GM20431 (cell line): ENCODE results near the gene SSTR5.
"Not testable (repeated sequence)": the region's sequence is repeated elsewhere in the genome, so short reads cannot be mapped to it uniquely, and the experiment has no call there.

ENCODE experiments used
- in situ Hi-C: fragments of 300-500 bp; cut with MseI, MboI; formaldehyde crosslinking; loops from one replicate; pipeline ENCODE4 v1.15.0; 2020; ENCODE audit warnings: low sequenced_read_pairs; ENCODE audit not compliant: unreplicated experiment

Gene SSTR5

GRCh38 chr16:1088295-1089170, 16.0 kb downstream of the SSTR5 start:
- in situ Hi-C loops = no loop called here

GRCh38 chr16:1089439-1089821, 16.9 kb downstream of the SSTR5 start:
- in situ Hi-C loops = no loop called here

DNA sequence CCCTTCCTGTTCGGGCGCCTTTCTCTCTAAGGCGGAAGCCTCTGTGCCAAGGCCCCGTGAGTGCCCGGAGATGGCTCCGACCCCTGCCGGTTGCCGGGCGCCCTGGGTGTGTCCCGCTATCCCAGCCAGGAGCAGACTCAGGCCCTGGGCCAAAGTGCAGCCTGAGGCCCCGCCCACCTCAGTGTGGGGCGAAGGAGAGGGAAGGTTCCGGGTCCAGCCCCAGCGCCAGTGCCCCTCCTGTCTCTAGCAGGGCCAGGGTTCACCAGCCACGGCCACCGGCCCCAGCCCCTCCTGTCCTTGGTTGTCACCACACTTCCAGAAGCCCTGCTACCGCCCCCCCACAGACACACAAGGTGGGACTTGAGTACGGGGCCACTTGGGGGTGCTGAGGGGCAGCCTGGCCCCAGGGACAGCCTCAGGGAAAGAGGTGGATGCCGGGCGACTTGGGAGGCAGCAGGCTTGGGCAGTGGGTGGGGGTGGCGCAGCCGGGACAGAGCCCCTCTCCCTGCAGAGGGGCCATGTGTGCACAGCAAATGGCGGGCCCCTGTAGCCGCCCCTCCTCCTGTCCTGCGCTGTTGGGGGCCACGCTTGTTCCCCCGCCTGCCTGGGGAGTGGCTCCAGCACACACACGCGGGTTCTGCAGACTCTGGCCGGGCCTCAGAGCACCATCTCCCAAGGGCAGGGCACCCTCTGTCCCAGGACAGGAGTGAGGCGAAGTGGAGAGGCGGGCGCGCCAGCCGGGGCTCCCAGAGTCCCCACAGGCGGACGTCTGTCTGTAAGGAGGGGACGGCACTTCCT, 17.5 kb downstream of the SSTR5 start:
- in situ Hi-C loops = no loop called here

DNA sequence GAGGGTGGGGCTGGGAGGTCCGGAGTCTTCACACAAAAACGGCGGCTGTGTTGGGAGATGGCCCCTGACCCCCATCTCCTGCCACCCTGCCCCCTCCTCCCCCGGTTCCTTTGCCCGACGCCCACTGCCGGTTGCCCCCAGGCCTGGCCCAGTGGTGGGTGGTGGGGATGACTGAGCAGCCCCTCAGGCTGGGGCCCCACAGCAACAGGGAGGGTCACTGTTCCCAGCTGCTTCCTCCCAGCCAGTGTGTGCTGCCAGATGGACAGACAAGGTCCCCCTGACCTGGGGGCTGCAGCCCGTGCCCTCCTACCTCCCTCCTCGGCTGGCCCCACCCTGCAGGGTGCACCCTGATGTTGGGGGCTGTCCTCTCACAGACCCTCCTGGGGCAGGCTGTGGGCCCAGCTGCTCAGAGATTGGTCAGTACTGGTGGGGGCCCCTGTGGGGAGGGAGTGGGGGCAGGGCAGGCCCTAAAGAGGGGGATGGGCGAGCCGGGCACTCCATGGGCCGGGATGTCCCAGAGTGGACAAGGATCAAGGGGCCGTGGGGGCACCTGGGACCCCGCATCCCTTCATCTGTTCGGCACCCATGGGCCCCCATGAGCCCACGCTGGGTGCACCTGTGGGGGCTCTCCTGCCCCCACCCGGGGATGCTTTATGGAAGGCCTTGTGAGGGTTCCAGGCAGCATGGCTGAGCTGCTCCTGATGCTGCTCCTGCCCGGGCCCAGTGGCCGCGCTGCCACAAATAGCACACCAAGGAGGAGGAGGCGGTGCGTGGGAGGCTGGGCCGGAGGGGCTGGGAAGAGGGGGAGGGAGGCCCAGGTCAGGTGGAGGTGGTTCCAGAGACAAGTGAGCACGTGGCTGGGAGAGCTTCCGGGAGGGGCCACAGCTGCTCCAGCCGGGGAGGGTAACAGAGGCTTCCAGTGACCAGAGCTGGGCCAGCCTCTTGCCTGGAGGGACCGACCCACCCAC, 18.4 kb downstream of the SSTR5 start:
- in situ Hi-C loops = no loop called here

- in situ Hi-C loops = no loop called here
Observed at GRCh38 chr16:1091992-1092552, 19.5 kb downstream of the SSTR5 start.

- in situ Hi-C loops = not testable (repeated sequence)
Observed at GRCh38 chr16:1092685-1093283, 20.2 kb downstream of the SSTR5 start.

GRCh38 chr16:1093284-1094123, 21.0 kb downstream of the SSTR5 start:
- in situ Hi-C loops = no loop called here

DNA sequence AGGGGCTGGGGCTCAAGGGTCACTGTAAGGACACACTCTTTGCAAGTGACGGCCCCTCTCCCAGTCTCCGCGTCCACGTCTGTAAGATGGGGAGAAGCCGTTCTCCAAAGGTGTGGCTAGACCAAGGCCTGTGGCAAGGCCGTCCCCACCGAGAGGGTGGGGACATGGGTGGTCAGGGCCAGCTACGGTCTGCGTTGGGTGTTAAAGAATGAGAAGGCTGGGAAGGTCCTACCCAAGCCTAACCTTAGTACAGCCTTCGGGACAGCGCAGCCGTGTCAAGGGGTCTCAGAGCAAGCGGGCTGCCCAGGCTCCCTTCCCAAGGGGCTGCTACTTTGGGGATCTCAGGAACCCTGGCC, 21.6 kb downstream of the SSTR5 start:
- in situ Hi-C loops = no loop called here

GRCh38 chr16:1094601-1095449, 22.3 kb downstream of the SSTR5 start:
- in situ Hi-C loops = no loop called here

DNA sequence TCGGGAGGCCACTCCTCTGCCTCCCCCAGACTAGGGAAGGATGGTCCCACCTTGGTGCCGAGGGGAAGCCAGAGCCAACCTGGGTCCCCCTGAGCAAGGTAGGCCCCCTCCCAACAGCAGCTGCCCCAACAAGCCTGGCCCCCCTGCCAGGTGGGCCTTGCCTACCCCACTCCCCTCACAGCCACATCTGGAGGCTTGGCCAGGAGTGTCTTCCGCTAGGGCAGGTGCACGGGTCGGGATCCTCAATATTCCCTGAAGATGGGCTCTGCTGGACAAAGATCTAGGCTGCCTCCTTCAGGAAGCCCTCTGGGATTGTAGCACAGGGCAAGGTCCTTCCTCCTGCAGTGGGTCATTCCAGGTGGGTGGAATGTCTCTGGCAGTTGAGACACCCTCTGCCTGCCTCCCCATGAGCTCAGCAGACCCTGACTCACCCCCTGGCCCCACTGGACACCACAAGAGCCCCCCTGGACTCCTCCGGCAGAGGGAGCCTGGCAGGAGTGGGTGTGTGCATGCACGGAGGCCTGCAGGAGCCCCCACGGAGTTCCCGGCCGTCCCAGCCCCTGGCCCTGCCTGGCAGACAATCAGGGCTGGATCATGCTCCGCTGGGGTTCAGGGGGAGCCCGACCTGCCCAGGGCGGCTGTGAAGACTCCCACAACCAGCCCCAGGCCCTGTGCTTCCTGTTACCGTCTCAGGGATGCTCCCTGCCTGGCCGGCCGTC, 23.1 kb downstream of the SSTR5 start:
- in situ Hi-C loops = no loop called here

DNA sequence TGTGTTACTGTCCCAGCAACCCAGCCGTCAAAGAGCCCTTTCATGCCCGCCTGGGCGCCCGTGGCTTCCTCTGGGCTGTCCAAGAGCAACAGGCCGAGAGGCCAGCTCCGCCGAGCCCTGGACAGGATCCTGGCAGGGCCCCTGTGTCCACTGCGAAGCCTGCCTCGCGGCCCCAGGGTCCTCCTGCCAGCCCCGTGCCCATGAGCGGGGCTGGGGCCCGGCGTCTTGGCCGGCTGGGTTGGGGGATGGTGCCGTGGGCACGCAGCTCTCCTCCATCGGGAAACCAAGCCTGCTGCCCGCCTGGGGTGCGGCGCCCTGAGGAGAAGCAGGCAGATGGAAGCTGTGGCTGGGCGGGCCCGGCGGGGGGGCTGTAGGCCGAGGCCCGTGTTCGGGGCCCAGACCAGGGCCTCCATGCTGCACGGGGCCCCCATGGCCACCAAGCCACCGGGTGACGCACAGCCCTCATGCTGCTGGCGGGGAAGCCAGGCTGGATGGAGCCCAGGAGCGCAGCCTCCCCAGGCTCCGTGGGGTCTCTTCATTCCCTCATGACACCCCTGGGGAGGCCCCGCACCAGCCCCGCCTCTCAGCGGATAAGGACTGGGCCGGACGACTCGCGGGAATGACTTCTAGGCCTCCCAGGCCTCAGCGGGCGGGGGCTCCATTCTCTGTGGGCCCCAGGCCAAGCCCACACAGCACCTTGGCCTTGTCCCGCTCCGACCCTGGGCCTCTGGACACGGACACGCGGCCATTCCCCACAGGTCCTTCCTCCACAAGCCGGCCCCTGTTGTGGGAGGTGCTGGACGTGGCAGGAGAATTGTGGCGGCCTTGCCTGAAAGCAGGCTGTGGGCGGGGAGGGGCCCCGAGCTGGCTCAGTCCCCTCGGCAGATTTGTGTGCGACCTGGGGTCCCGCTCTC, 23.9 kb downstream of the SSTR5 start, which contains the start of gene C1QTNF8:
TSS of gene C1QTNF8 (minus strand) at position 76 of the 914 bp plus-strand sequence. CDS start 1,322 bp downstream, outside the sequence.
- in situ Hi-C loops = no loop called here

- in situ Hi-C loops = no loop called here
Observed at GRCh38 chr16:1097156-1097555, 24.6 kb downstream of the SSTR5 start.

GRCh38 chr16:1097800-1098199, 25.3 kb downstream of the SSTR5 start:
- in situ Hi-C loops = no loop called here

GRCh38 chr16:1098266-1098991, 25.9 kb downstream of the SSTR5 start:
- in situ Hi-C loops = no loop called here
